Tibial nerve (tissue), 4 donors: ENCODE measurements around the gene SFT2D2.

Source experiments
- CTCF ChIP-seq, 5 experiments: fragments of 200-600 bp in 3 of 5; fragments of 450-650 bp in 2 of 5; sonication (generic) in 3 of 5; IDR thresholded peaks; one replicate each; pipeline ENCODE4 v1.5.1; 2016 to 2019; ENCODE audit warnings: antibody characterized with exemption in 5 of 5, mild to moderate bottlenecking in 3 of 5, moderate library complexity in 2 of 5
- EP300 ChIP-seq, 2 donors: sonication (generic); formaldehyde crosslinking; IDR thresholded peaks; one replicate each; pipeline ENCODE4 v1.6.1; 2017; ENCODE audit warnings: antibody characterized with exemption in 2 of 2, mild to moderate bottlenecking in 1 of 2
- POLR2A ChIP-seq, 2 donors: fragments of 450-650 bp; IDR thresholded peaks; one replicate each; pipeline ENCODE4 v1.6.1; 2017; ENCODE audit warnings: antibody characterized with exemption in 2 of 2, mild to moderate bottlenecking in 2 of 2, moderate library complexity in 2 of 2

GRCh38 chr1:168265596-168265995 is 39.8 kb downstream of the SFT2D2 start:
- no peak for TF ChIP-seq CTCF (IDR thresholded peaks at IDR 0.05)
- TF ChIP-seq POLR2A (IDR thresholded peaks at IDR 0.05): no peak
- TF ChIP-seq EP300 (IDR thresholded peaks at IDR 0.05): no peak
